WTC11 (cell line): ENCODE results near the gene NFX1. TPM values are rescaled to one million over a fixed set of nuclear protein-coding genes. Genes with fewer than 3 reads are reported as not detected.

Experiments
- ATAC-seq: fragments of 200-7000 bp; cut with Tn5 transposase; 2 replicates; pipeline ENCODE4 v1.10.0; 2021; ENCODE audit warnings: mild to moderate bottlenecking, moderate library complexity
- CTCF ChIA-PET: fragments of 300-600 bp; sonication (Branson Sonifier 250); formaldehyde crosslinking; loops from one replicate; lab custom pipeline; 2021; ENCODE audit warnings: antibody characterized with exemption; lab: Charles Lee
- POLR2A ChIA-PET: fragments of 350-600 bp; sonication (Branson Sonifier 250); formaldehyde crosslinking; loops from one replicate; lab custom pipeline; 2021; ENCODE audit warnings: antibody characterized with exemption; lab: Charles Lee
- DNase-seq: peaks from one replicate; pipeline ENCODE4 v3.0.0; 2021; ENCODE audit warnings: low spot score
- H3K27ac Mint-ChIP-seq: 2 replicates; pipeline ENCODE4 v1.8.0; 2021; ENCODE audit warnings: mixed read lengths
- H3K27me3 Mint-ChIP-seq: 2 replicates; pipeline ENCODE4 v1.8.0; 2021; ENCODE audit warnings: low read depth, mild to moderate bottlenecking, moderate library complexity, mixed read lengths
- H3K36me3 Mint-ChIP-seq: 2 replicates; pipeline ENCODE4 v1.8.0; 2021; ENCODE audit warnings: mixed read lengths
- H3K4me1 Mint-ChIP-seq: 2 replicates; pipeline ENCODE4 v1.8.0; 2022; ENCODE audit warnings: mixed read lengths
- H3K4me3 Mint-ChIP-seq: 2 replicates; pipeline ENCODE4 v1.8.0; 2021; ENCODE audit warnings: mild to moderate bottlenecking, moderate library complexity, mixed read lengths
- H3K9me3 Mint-ChIP-seq: 2 replicates; pipeline ENCODE4 v1.8.0; 2021; ENCODE audit warnings: mixed read lengths
- ATF1 ChIP-seq: sonication (generic); formaldehyde crosslinking; IDR thresholded peaks from 2 replicates; pipeline ENCODE4 v1.8.1; 2023; ENCODE audit warnings: mild to moderate bottlenecking, moderate library complexity, missing genetic modification reagents
- ELF4 ChIP-seq: sonication (generic); formaldehyde crosslinking; IDR thresholded peaks from 2 replicates; pipeline ENCODE4 v1.8.1; 2022; ENCODE audit warnings: low read depth, mild to moderate bottlenecking, moderate library complexity, missing genetic modification reagents
- ESRRA ChIP-seq: sonication (generic); formaldehyde crosslinking; IDR thresholded peaks from 2 replicates; pipeline ENCODE4 v1.8.1; 2022; ENCODE audit warnings: mild to moderate bottlenecking, missing genetic modification reagents, borderline replicate concordance
- ETV6 ChIP-seq: sonication (generic); formaldehyde crosslinking; IDR thresholded peaks from 2 replicates; pipeline ENCODE4 v1.8.1; 2022; ENCODE audit warnings: mild to moderate bottlenecking, missing genetic modification reagents
- GRHL2 ChIP-seq: fragments of 250-450 bp; sonication (Bioruptor Pico); IDR thresholded peaks from 2 replicates; pipeline ENCODE4 v1.8.0; 2022; ENCODE audit warnings: mild to moderate bottlenecking, moderate library complexity; ENCODE audit not compliant: insufficient replicate concordance, severe bottlenecking
- KAT7 ChIP-seq: sonication (generic); formaldehyde crosslinking; IDR thresholded peaks from 2 replicates; pipeline ENCODE4 v1.8.1; 2023; ENCODE audit warnings: missing genetic modification reagents, mild to moderate bottlenecking, borderline replicate concordance
- NR2C2 ChIP-seq: sonication (generic); formaldehyde crosslinking; IDR thresholded peaks from 2 replicates; pipeline ENCODE4 v1.8.0; 2022; ENCODE audit warnings: mild to moderate bottlenecking, missing genetic modification reagents
- OVOL2 ChIP-seq: fragments of 250-450 bp; sonication (Bioruptor Pico); IDR thresholded peaks from 2 replicates; pipeline ENCODE4 v1.9.0; 2021; ENCODE audit warnings: mild to moderate bottlenecking, borderline replicate concordance
- SMAD3 ChIP-seq: sonication (generic); formaldehyde crosslinking; IDR thresholded peaks from 2 replicates; pipeline ENCODE4 v1.8.0; 2022; ENCODE audit warnings: missing genetic modification reagents, mild to moderate bottlenecking, borderline replicate concordance
- ZNF317 ChIP-seq: sonication (generic); formaldehyde crosslinking; IDR thresholded peaks from 2 replicates; pipeline ENCODE4 v1.8.1; 2023; ENCODE audit warnings: low read depth, mild to moderate bottlenecking, moderate library complexity, missing genetic modification reagents, borderline replicate concordance
- total RNA-seq: library from RNA; stranded (reverse); gene quantifications from 3 replicates; pipeline ENCODE4 v1.2.3, GENCODE V29; 2021
- TF ChIP-seq, protein P1 (sequence below): fragments of 250-450 bp; sonication (Bioruptor Pico); conservative IDR thresholded peaks from 2 replicates; pipeline ENCODE4 v1.9.0; 2021; ENCODE audit warnings: mild to moderate bottlenecking
- TF ChIP-seq, protein P2 (sequence below): sonication (generic); formaldehyde crosslinking; IDR thresholded peaks from 2 replicates; pipeline ENCODE4 v1.8.1; 2023; ENCODE audit warnings: mild to moderate bottlenecking, moderate library complexity, missing genetic modification reagents
- TF ChIP-seq, protein P3 (sequence below): sonication (generic); formaldehyde crosslinking; IDR thresholded peaks from 2 replicates; pipeline ENCODE4 v1.8.0; 2022; ENCODE audit warnings: mild to moderate bottlenecking, missing genetic modification reagents
- TF ChIP-seq, protein P4 (sequence below): sonication (generic); formaldehyde crosslinking; IDR thresholded peaks from 2 replicates; pipeline ENCODE4 v1.8.0; 2022; ENCODE audit warnings: mild to moderate bottlenecking, missing genetic modification reagents
- TF ChIP-seq, protein P5 (sequence below): fragments of 250-450 bp; sonication (Bioruptor Pico); IDR thresholded peaks from 2 replicates; pipeline ENCODE4 v1.9.0; 2021; ENCODE audit warnings: mild to moderate bottlenecking, borderline replicate concordance
- TF ChIP-seq, protein P6 (sequence below): fragments of 250-450 bp; sonication (Bioruptor Pico); IDR thresholded peaks from 2 replicates; pipeline ENCODE4 v1.8.0; 2021; ENCODE audit warnings: mild to moderate bottlenecking

Gene NFX1
- total RNA-seq, 1 experiment from 2014 or later, result 30.9 TPM

DNA sequence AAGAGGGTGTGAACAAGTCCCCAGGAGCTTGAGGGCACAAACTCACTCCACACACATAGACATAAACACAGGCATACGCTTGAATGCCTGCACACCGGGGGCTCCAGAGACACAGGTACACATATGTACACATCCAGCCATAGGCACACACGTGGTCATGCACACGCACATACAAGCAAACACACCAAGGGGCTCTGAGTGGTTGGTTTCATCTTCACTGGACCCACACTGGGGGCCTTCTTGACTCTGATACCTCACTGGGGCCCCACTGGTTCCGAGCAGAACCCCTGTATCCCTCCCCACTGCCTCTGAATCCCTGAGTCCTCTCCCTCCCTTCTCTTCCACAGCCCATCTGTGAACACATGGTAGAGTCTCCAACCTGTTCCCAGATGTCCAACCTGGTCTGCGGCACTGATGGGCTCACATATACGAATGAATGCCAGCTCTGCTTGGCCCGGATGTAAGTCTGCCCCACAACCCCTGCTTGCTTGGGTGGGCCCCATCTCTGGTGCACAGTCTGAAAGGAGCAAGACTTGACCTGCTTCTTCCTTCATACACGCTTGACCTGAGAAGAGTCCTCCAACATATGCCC, 44.0 kb upstream of the NFX1 start:
- Mint-ChIP-seq H3K36me3 (no peaks in the 10 kb centered on the region; the same call in 1 of the 2 replicates), H3K9me3 (no peaks in the 10 kb centered on the region), H3K27me3 (no peaks in the 10 kb centered on the region), H3K4me1 (no peaks in the 10 kb centered on the region), H3K27ac (no peak overlapping the region), H3K4me3 (no peak overlapping the region)
- TF ChIP-seq, protein P1, sequence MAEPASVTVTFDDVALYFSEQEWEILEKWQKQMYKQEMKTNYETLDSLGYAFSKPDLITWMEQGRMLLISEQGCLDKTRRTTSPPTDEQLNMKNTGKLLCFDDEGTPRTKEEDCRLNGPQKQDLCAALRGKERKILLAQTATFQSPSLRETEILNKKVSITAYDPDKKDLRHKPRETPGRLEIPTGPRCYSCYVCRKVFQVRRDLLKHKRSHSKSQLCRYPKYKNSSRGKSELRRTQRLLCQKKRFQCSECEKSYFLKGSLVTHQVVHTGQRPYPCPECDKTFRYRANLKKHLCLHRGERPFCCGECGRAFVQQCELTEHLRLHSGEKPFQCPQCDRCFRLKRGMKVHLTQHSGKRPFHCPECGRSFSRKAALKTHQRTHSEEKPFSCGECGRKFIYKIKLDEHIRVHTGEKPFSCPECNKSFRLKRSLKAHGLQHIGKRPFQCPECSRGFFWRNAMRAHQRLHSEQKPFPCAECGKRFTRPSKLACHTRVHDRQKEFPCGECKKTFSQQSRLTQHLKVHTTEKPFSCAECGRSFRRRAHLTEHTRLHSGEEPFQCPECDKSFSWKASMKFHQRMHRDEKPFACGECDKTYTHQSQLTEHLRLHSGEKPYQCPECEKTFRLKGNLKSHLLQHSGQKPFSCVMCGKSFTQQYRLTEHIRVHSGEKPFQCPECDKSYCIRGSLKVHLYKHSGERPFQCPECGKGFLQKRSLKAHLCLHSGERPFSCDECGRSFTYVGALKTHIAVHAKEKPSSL (CRISPR knock-in tag), result no peak
- TF ChIP-seq, protein P2, sequence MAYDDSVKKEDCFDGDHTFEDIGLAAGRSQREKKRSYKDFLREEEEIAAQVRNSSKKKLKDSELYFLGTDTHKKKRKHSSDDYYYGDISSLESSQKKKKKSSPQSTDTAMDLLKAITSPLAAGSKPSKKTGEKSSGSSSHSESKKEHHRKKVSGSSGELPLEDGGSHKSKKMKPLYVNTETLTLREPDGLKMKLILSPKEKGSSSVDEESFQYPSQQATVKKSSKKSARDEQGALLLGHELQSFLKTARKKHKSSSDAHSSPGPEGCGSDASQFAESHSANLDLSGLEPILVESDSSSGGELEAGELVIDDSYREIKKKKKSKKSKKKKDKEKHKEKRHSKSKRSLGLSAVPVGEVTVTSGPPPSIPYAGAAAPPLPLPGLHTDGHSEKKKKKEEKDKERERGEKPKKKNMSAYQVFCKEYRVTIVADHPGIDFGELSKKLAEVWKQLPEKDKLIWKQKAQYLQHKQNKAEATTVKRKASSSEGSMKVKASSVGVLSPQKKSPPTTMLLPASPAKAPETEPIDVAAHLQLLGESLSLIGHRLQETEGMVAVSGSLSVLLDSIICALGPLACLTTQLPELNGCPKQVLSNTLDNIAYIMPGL (CRISPR knock-in tag), result no peak
- TF ChIP-seq SMAD3 (no peak), ETV6 (no peak), KAT7 (CRISPR knock-in tag) (no peak), ZNF317 (CRISPR knock-in tag) (no peak), OVOL2 (CRISPR knock-in tag) (no peak)
- TF ChIP-seq, protein P3, sequence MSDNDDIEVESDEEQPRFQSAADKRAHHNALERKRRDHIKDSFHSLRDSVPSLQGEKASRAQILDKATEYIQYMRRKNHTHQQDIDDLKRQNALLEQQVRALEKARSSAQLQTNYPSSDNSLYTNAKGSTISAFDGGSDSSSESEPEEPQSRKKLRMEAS (CRISPR knock-in tag), result no peak
- TF ChIP-seq, protein P4, sequence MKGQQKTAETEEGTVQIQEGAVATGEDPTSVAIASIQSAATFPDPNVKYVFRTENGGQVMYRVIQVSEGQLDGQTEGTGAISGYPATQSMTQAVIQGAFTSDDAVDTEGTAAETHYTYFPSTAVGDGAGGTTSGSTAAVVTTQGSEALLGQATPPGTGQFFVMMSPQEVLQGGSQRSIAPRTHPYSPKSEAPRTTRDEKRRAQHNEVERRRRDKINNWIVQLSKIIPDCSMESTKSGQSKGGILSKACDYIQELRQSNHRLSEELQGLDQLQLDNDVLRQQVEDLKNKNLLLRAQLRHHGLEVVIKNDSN (CRISPR knock-in tag), result no peak
- CTCF ChIA-PET, result no interaction called here
- ATAC-seq (no peak), DNase-seq (no peak)
- POLR2A ChIA-PET, result no interaction called here

DNA sequence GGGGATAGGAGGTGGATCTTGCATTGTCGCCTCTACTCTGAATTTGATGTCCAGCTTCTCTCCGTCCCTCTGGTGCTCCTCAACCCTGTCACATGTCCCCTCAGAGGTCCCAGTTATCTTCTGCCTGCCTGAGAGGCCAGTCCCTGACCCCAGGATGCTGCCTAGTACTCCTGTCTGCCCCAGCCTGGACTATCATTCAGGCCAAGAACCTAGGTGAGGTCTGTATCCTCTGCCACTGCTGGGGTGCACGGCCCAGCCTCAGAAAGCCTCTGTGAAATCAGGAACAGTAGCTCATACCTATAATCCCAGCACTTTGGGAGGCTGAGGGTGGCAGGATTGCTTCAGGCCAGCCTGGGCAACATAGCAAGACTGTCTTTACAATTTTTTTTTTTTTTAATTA, 41.7 kb upstream of the NFX1 start:
- POLR2A ChIA-PET, result no interaction called here
- Mint-ChIP-seq H3K27me3 (no peaks in the 10 kb centered on the region), H3K27ac (no peak overlapping the region), H3K4me3 (no peak overlapping the region), H3K36me3 (peaks cover 11% of the 10 kb centered on the region), H3K4me1 (no peaks in the 10 kb centered on the region), H3K9me3 (no peaks in the 10 kb centered on the region)
- no peak for ATAC-seq
- CTCF ChIA-PET, result no interaction called here
- DNase-seq, result no peak
- TF ChIP-seq, protein P5, sequence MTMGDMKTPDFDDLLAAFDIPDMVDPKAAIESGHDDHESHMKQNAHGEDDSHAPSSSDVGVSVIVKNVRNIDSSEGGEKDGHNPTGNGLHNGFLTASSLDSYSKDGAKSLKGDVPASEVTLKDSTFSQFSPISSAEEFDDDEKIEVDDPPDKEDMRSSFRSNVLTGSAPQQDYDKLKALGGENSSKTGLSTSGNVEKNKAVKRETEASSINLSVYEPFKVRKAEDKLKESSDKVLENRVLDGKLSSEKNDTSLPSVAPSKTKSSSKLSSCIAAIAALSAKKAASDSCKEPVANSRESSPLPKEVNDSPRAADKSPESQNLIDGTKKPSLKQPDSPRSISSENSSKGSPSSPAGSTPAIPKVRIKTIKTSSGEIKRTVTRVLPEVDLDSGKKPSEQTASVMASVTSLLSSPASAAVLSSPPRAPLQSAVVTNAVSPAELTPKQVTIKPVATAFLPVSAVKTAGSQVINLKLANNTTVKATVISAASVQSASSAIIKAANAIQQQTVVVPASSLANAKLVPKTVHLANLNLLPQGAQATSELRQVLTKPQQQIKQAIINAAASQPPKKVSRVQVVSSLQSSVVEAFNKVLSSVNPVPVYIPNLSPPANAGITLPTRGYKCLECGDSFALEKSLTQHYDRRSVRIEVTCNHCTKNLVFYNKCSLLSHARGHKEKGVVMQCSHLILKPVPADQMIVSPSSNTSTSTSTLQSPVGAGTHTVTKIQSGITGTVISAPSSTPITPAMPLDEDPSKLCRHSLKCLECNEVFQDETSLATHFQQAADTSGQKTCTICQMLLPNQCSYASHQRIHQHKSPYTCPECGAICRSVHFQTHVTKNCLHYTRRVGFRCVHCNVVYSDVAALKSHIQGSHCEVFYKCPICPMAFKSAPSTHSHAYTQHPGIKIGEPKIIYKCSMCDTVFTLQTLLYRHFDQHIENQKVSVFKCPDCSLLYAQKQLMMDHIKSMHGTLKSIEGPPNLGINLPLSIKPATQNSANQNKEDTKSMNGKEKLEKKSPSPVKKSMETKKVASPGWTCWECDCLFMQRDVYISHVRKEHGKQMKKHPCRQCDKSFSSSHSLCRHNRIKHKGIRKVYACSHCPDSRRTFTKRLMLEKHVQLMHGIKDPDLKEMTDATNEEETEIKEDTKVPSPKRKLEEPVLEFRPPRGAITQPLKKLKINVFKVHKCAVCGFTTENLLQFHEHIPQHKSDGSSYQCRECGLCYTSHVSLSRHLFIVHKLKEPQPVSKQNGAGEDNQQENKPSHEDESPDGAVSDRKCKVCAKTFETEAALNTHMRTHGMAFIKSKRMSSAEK (CRISPR knock-in tag), result no peak
- TF ChIP-seq ELF4 (CRISPR knock-in tag) (no peak), NR2C2 (CRISPR knock-in tag) (no peak), SMAD3 (no peak), ESRRA (no peak), GRHL2 (no peak), ATF1 (CRISPR knock-in tag) (no peak)
- TF ChIP-seq, protein P6, sequence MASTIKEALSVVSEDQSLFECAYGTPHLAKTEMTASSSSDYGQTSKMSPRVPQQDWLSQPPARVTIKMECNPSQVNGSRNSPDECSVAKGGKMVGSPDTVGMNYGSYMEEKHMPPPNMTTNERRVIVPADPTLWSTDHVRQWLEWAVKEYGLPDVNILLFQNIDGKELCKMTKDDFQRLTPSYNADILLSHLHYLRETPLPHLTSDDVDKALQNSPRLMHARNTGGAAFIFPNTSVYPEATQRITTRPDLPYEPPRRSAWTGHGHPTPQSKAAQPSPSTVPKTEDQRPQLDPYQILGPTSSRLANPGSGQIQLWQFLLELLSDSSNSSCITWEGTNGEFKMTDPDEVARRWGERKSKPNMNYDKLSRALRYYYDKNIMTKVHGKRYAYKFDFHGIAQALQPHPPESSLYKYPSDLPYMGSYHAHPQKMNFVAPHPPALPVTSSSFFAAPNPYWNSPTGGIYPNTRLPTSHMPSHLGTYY (CRISPR knock-in tag), result no peak
- TF ChIP-seq, protein P4 (CRISPR knock-in tag), result no peak
- TF ChIP-seq, protein P2 (CRISPR knock-in tag), result no peak
